Tibial nerve (tissue), 4 donors: ENCODE measurements around the gene CCNL1.

ENCODE experiments used
- CTCF ChIP-seq, 5 experiments: fragments of 200-600 bp in 3 of 5; fragments of 450-650 bp in 2 of 5; sonication (generic) in 3 of 5; IDR thresholded peaks; one replicate each; pipeline ENCODE4 v1.5.1; 2016 to 2019; ENCODE audit warnings: antibody characterized with exemption in 5 of 5, mild to moderate bottlenecking in 3 of 5, moderate library complexity in 2 of 5
- EP300 ChIP-seq, 2 donors: sonication (generic); formaldehyde crosslinking; IDR thresholded peaks; one replicate each; pipeline ENCODE4 v1.6.1; 2017; ENCODE audit warnings: antibody characterized with exemption in 2 of 2, mild to moderate bottlenecking in 1 of 2

GRCh38 chr3:157135671-157136396, 24.1 kb downstream of the CCNL1 start:
- TF ChIP-seq EP300 (IDR thresholded peaks at IDR 0.05) (peak in 1 of 2 donors; percentile 61), CTCF (IDR thresholded peaks at IDR 0.05) (peak in 3 of 5 experiments; percentile 3 to 24 (median 18))
